ENCODE results near the gene MAD2L1BP. TPM values are rescaled to one million over a fixed set of nuclear protein-coding genes. Genes with fewer than 3 reads are reported as not detected.
"Not testable (repeated sequence)": the region's sequence is repeated elsewhere in the genome, so short reads cannot be mapped to it uniquely, and the experiment has no call there.

MAD2L1BP gene
- total RNA-seq (2021; ENCODE audit: unreplicated experiment): 44.2 TPM
- polyA plus RNA-seq (2012; ENCODE audit: insufficient read length): 33.2 TPM
- Bru-seq, nascent RNA: percentile 72 among the genes with signal in this experiment
- BruChase-seq, experiment 1, labeled RNA remaining after a 2-hour chase: percentile 85 among the genes with signal in this experiment
- BruChase-seq, experiment 2, labeled RNA remaining after a 6-hour chase: percentile 61 among the genes with signal in this experiment
- long read RNA-seq, transcript MAD2L1BP-201 (3 exons, 1,301 nt): major isoform, 45 of 55 reads
- long read RNA-seq, partial matches to known transcripts: 8 of 55 reads
- long read RNA-seq, other reads (novel, unspliced or antisense): 2 of 55 reads

- Histone ChIP-seq H3K36me3 (ENCODE audit: control insufficient read depth, insufficient read depth, low read length) (peaks cover 6% of the 10 kb centered on the region), H3K27ac (ENCODE audit: low read length) (peak within 1 kb of the TSS; percentile 95), H3K4me3 (ENCODE audit: low read depth in 2 of 2, low read length in 2 of 2) (peak within 1 kb of the TSS; percentile 84 to 86), H3K4me1 (ENCODE audit: control insufficient read depth, insufficient read depth, low read length) (peaks cover 13% of the 10 kb centered on the region), H3K9me3 (ENCODE audit: control insufficient read depth, insufficient read depth, low read depth, low read length) (no peaks in the 10 kb centered on the region), H3K27me3 (ENCODE audit: control insufficient read depth, insufficient read depth, low read length) (no peaks in the 10 kb centered on the region)
- no TSS peak for BruUV-seq (replicated peaks)
- peak; percentile 95 for ATAC-seq
- intact Hi-C loops (cut with micrococcal nuclease; ENCODE audit: unreplicated experiment) (no loop called here), in situ Hi-C loops (cut with HindIII; ENCODE audit: low pct_unique_long_range_greater_than_20kb, low sequenced_read_pairs) (no loop called here)
- CTCF ChIA-PET: no interaction called here
- DNase-seq (ENCODE audit: low read depth, low spot score): no peak
- TF ChIP-seq, protein P1, sequence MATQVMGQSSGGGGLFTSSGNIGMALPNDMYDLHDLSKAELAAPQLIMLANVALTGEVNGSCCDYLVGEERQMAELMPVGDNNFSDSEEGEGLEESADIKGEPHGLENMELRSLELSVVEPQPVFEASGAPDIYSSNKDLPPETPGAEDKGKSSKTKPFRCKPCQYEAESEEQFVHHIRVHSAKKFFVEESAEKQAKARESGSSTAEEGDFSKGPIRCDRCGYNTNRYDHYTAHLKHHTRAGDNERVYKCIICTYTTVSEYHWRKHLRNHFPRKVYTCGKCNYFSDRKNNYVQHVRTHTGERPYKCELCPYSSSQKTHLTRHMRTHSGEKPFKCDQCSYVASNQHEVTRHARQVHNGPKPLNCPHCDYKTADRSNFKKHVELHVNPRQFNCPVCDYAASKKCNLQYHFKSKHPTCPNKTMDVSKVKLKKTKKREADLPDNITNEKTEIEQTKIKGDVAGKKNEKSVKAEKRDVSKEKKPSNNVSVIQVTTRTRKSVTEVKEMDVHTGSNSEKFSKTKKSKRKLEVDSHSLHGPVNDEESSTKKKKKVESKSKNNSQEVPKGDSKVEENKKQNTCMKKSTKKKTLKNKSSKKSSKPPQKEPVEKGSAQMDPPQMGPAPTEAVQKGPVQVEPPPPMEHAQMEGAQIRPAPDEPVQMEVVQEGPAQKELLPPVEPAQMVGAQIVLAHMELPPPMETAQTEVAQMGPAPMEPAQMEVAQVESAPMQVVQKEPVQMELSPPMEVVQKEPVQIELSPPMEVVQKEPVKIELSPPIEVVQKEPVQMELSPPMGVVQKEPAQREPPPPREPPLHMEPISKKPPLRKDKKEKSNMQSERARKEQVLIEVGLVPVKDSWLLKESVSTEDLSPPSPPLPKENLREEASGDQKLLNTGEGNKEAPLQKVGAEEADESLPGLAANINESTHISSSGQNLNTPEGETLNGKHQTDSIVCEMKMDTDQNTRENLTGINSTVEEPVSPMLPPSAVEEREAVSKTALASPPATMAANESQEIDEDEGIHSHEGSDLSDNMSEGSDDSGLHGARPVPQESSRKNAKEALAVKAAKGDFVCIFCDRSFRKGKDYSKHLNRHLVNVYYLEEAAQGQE (IDR thresholded peaks at IDR 0.05; ENCODE audit: insufficient read depth in 1 of 2, low read depth in 2 of 2, low read length in 1 of 2): peak; percentile 92 to 95
- TF ChIP-seq POLR2AphosphoS5 (IDR thresholded peaks at IDR 0.05; ENCODE audit: low read depth, low read length): peak; percentile 96
- no peak for TF ChIP-seq CTCF (IDR thresholded peaks at IDR 0.05)
- TF ChIP-seq TCF7L2 (IDR thresholded peaks at IDR 0.05; ENCODE audit: low read depth, low read length): peak; percentile 98
- TF ChIP-seq SIN3A (IDR thresholded peaks at IDR 0.05; ENCODE audit: borderline replicate concordance, insufficient read depth, low read depth, low read length): peak; percentile 92; the same call in 1 of the 2 replicates
- POLR2A ChIA-PET: interaction anchor here (0.5 kb wide), 2 partner anchors 58 to 69 kb away, joined by 4 read pairs; no protein-coding TSS in a partner anchor
These were observed at the start of gene MAD2L1BP for GRCh38 chr6:43635387-43636307. MAD2L1BP (plus strand) TSS chr6:43635840; CDS start chr6:43635876, 36 bp downstream.

DNA sequence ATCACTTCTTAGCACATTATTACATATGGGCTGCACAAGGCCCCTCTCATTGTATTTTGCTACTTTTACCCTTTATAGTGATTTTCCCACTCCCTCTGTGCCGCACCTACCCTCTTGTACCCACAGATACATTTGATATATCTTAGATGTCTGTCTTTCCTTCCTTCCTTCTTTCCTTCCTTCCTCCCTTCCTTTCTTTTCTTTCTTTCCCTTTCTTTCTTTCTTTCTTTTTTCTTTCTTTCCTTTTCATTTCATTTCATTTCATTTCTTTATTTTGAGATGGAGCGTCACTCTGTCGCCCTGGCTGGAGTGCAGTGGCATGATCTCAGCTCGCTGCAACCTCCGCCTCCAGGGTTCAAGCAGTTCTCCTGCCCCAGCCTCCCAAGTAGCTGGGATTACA lies 47.4 kb upstream of the MAD2L1BP start:
- in situ Hi-C loops (cut with HindIII; ENCODE audit: low pct_unique_long_range_greater_than_20kb, low sequenced_read_pairs) (no loop called here), intact Hi-C loops (cut with micrococcal nuclease; ENCODE audit: unreplicated experiment) (no loop called here)
- TF ChIP-seq, protein P1 (IDR thresholded peaks at IDR 0.05; ENCODE audit: insufficient read depth in 1 of 2, low read depth in 2 of 2, low read length in 1 of 2): no peak
- no peak for TF ChIP-seq SIN3A (IDR thresholded peaks at IDR 0.05; ENCODE audit: borderline replicate concordance, insufficient read depth, low read depth, low read length)
- no peak for TF ChIP-seq POLR2AphosphoS5 (IDR thresholded peaks at IDR 0.05; ENCODE audit: low read depth, low read length)
- TF ChIP-seq TCF7L2 (IDR thresholded peaks at IDR 0.05; ENCODE audit: low read depth, low read length): no peak
- TF ChIP-seq CTCF (IDR thresholded peaks at IDR 0.05): no peak
- ATAC-seq: no peak
- Histone ChIP-seq H3K36me3 (ENCODE audit: control insufficient read depth, insufficient read depth, low read length) (peaks cover 14% of the 10 kb centered on the region), H3K4me1 (ENCODE audit: control insufficient read depth, insufficient read depth, low read length) (no peaks in the 10 kb centered on the region), H3K27me3 (ENCODE audit: control insufficient read depth, insufficient read depth, low read length) (no peaks in the 10 kb centered on the region), H3K9me3 (ENCODE audit: control insufficient read depth, insufficient read depth, low read depth, low read length) (no peaks in the 10 kb centered on the region), H3K4me3 (ENCODE audit: low read depth in 2 of 2, low read length in 2 of 2) (no peak overlapping the region), H3K27ac (ENCODE audit: low read length) (no peak overlapping the region)
- CTCF ChIA-PET: no interaction called here
- POLR2A ChIA-PET: no interaction called here
- BruUV-seq (replicated peaks): no TSS peak
- DNase-seq (ENCODE audit: low read depth, low spot score): no peak

GRCh38 chr6:43589564-43589963 lies 46.1 kb upstream of the MAD2L1BP start:
- BruUV-seq (replicated peaks); H3K4me1 ChIP-seq (ENCODE audit: control insufficient read depth, insufficient read depth, low read length); H3K9me3 ChIP-seq (ENCODE audit: control insufficient read depth, insufficient read depth, low read depth, low read length); DNase-seq (ENCODE audit: low read depth, low spot score); intact Hi-C loops (cut with micrococcal nuclease; ENCODE audit: unreplicated experiment); CTCF ChIA-PET; H3K27me3 ChIP-seq (ENCODE audit: control insufficient read depth, insufficient read depth, low read length); H3K27ac ChIP-seq (ENCODE audit: low read length); POLR2A ChIA-PET; ATAC-seq; in situ Hi-C loops (cut with HindIII; ENCODE audit: low pct_unique_long_range_greater_than_20kb, low sequenced_read_pairs); H3K4me3 ChIP-seq (ENCODE audit: low read depth in 2 of 2, low read length in 2 of 2): not testable (repeated sequence)
- peaks cover 13% of the 10 kb centered on the region; the same call in 1 of the 2 replicates for H3K36me3 ChIP-seq (ENCODE audit: control insufficient read depth, insufficient read depth, low read length)

All from Panc1 (cell line).